Central memory CD4-positive, alpha-beta T cell (primary cell): Measurements from ENCODE around the gene TMEM161B.
"Not testable (repeated sequence)": the region's sequence is repeated elsewhere in the genome, so short reads cannot be mapped to it uniquely, and the experiment has no call there.

Source experiments
- DNase-seq: peaks from one replicate; pipeline ENCODE4 v3.0.0; 2022

TMEM161B gene

DNA sequence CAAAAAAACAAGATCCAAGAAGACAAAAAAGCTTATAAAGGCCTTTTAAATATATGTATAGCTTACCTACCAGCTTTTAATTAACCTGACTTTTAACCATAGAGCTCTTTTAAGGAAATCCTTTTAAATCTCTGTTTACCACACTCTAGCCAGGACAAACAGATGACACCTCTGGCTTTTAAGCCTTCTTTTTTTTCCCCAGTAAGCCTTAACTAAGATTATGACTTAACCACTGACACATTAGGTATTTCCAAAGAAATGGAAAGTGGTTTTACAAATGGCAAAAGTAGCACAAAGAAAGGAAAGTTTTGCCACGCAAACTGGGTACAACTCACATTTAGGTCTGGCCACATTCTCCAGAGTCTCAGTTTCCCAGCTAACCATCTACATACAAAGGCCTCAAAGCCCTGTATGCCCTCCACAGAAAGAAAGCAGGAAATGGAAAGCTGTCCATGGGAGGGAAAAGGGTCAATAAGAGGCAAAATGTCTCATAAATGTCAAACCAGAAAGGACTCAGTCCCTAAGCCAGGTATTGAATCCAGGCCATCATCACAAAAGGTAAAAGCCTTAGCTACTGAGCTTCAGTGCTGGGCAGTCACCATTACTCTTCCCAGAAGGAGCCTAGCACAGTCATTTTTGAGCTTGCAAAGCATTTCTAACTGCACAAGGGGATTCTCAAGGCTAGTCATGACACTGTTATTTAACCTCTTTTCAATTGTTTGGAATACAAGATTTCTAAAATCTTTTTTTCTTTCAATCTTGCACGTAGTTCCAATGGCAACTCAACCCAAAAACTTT lies 19.7 kb downstream of the TMEM161B start:
- no peak for DNase-seq

- no peak for DNase-seq
These were observed 20.6 kb downstream of the TMEM161B start for GRCh38 chr5:88248094-88248493.

GRCh38 chr5:88245893-88246244 lies 22.8 kb downstream of the TMEM161B start:
- no peak for DNase-seq

GRCh38 chr5:88245241-88245892 lies 23.3 kb downstream of the TMEM161B start:
- DNase-seq = no peak

DNA sequence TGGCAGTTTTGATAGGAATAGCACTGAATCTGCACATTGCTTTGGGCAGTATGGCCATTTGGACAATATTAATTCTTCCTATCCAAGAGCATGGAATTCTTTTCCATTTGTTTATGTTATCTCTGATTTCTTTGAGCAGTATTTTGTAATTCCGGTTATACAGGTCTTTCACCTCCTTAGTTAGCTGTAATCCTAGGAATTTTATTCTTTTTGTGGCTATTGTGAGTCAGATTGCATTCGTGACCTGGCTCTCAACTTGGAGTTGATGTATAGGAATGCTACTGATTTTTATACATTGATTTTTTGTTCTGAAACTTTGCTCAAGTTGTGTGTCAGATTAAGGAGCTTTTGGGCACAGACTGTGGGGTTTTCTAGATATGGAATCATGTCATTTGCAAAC lies 24.0 kb downstream of the TMEM161B start:
- no peak for DNase-seq

DNA sequence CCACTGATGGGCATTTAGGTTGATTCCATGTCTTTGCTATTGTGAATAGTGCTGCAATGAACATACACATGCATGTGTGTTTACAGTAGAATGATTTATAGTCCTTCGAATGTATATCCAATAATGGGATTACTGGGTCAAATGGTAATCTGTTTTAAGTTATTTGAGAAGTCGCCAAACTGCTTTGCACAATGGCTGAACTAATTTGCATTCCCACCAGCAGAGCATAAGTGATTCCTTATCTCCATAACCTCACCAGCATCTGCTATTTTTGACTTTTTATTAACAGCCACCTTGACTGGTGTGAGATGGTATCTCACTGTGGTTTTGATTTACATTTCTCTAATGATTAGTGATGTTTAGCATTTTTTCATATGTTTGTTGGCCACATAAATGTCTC lies 25.2 kb downstream of the TMEM161B start:
- not testable (repeated sequence) for DNase-seq

GRCh38 chr5:88238732-88239131 lies 29.9 kb downstream of the TMEM161B start:
- DNase-seq = no peak

DNA sequence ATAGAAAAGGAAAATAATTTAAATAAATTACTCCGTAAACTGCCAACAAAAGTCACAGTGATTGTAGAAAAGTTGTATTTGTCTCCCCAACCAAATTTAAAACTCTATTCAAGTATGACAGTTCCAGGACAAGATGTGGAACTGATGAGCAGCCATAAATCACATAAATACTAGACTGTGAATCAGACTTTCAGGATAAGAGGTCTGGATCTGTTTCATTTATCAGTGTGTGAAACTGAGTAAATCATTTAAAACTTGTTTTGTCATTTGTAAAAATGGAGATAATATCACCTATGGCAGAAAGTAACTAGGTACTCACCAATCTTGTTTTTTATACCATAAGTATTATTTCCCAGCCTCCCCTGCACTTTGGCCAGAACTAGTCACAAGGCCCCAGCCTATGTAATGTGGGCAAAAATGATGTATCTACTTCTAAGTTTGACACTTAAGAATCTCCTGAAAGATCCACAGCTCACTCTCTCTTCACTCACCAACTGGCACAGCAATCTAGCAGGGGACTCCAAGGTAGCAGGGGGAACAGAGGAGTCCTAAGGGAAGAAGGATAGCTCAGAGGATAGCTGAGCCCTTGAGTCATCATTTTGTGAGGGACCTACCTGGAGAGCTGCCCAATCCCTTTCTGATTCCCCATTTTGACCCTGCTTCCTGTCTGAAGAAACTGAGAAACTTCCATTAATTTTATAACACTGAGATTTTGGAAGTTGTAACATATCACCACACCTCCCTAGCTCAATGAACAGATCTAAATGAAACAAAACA lies 31.6 kb downstream of the TMEM161B start:
- no peak for DNase-seq

DNA sequence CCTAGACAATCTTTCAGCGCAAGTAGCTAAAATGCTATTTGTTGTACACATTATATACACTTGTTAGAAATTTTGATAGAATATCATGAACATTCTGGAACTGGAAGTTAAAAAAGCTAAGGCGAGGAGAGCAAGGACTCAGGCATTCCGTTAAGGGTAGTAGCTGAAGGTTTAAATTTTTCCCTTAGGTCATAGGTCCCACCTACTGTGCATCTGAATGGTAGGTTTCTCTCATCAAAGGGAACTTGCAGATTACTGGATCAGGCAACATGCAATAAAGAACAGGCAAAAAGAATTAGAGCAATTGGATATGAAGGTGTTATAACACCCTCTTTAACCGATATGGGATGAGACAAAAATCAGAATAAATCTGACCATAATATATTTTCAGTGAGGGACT lies 32.8 kb downstream of the TMEM161B start:
- DNase-seq = no peak

DNA sequence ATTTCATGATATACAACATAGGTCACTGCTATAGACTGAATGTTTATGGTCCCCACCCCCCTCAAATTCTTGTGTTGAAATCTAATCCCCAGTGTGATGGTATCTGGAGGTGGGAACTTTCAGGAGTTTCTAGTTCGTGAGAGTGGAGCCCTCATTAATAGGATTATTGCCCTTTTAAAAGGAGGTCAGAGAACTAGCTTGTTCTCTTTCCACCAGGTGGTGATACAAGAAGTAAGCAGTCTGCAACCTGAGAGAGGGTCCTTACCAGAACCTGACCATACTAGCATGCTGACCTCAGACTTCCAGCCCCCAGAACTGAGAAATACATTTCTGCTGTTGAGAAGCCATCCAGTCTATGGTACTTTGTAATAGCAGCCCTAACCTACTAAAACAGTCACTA lies 33.3 kb downstream of the TMEM161B start:
- DNase-seq = no peak

DNA sequence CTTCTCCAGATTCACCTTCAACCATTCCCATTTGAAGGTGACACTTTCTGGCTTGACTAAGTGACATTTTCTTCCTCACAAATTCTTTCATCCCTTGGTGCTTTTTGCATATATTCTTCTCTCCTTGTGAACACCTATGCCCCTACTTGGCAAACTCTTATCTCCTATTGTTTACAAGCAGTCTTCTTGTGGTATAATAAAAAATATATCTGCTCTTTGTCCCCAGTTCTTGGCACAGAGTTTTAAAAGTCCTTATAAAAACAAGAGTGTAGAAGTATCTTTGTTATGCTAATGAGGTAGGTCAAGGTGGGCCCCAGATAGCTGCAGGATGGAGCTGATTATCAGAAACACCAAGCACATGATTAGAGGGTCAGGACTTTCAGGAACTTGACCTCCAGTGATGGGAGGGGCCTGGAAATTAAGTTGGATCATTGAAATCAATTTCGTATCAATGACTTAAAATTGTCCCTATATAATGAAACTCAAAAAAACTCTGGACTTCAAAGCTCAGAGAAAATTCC lies 38.0 kb downstream of the TMEM161B start:
- no peak for DNase-seq

- no peak for DNase-seq
These were observed 41.7 kb downstream of the TMEM161B start for GRCh38 chr5:88226881-88227450.

- no peak for DNase-seq
These were observed 54.0 kb downstream of the TMEM161B start for GRCh38 chr5:88214655-88215054.

GRCh38 chr5:88207575-88207974 lies 61.1 kb downstream of the TMEM161B start:
- no peak for DNase-seq

- DNase-seq = peak; percentile 77
These were observed 64.5 kb downstream of the TMEM161B start for GRCh38 chr5:88203981-88204750.

DNA sequence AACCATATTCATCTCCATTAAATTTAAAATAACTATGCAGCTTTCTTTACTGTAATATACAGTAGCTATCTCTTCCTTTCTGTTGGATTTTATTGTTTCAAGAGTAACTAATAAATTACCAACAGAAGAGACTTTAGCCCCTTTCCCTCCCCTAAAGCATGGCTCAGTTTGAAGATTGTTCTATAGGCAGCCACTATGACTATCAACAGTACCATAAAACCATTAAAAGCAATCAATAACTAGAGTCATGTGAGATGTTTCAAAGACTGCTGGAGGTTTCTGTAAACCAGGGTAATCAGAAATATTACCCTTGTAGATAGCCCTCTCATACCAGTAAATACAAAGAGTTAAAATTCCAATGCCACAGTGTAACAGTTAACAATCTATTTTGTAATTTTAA lies 73.0 kb downstream of the TMEM161B start:
- DNase-seq = no peak

DNA sequence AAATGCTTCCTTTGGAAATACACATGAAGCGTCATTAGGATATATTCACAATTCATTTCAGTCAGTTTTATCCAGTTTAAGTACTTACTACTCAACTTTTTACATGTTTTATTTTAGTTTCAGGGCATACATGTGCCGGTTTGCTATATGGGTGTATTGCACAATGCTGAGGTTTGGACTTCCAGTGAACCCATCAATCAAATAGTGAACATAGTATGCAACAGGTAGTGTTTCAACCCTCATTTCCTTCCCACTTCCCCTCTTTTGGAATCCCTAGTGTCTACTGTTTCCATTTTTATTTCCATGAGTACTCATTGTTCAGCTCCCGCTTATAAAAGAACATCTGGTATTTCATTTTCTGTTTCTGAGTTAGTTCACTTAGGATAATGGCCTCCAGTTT lies 74.7 kb downstream of the TMEM161B start:
- no peak for DNase-seq

- DNase-seq = no peak
These were observed 78.4 kb downstream of the TMEM161B start for GRCh38 chr5:88190106-88190834.

DNA sequence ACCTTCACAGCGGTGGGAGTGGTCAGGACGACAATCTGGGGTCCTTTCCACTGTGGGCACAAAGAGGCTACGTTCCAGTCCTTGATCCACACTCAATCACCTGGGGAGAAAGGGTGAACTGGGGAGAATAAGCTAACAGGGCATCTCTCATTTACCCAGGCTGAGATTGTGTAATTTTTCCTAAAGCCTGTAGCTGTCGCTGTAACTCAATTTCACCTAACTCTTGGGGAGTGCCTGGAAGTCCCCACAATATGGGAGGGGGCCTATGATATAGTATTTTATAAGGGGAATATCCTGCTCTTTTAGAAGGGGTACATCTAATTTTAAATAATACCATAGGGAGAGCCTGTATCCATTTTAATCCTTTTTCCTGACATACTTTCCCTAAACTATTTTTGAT lies 79.2 kb downstream of the TMEM161B start:
- not testable (repeated sequence) for DNase-seq

- no peak for DNase-seq
These were observed 80.0 kb downstream of the TMEM161B start for GRCh38 chr5:88188458-88189132.

DNA sequence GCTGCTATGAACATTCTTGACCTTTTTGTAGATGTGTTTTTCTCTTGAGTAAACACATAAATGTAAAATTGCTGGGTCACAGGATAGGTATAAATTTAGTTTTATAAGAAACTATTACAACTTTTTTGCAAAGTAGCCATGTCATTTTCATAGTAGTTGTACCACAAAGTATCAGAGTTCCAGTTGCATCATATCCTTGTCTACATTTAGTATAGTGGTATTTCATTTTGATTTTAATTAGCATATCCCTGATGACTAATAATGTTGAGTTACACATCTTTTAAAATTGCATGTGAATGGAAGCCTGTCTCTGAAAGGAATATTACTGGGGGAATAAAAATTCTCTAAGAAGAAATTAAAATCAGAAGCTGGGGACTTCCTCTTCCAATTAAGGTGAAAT lies 85.4 kb downstream of the TMEM161B start:
- DNase-seq = no peak
